Activated CD4-positive, alpha-beta T cell treated with anti-CD3 and anti-CD28 coated beads, Interleukin-2, amount 50 U/mL, for 48 hours (primary cell): Measurements from ENCODE around the gene SPN.
"Not testable (repeated sequence)": the region's sequence is repeated elsewhere in the genome, so short reads cannot be mapped to it uniquely, and the experiment has no call there.

Experiments used
- DNase-seq, 2 experiments: peaks; one replicate each; pipeline ENCODE4 v3.0.0-alpha.2; 2020

SPN gene

GRCh38 chr16:29678691-29679267, 15.7 kb downstream of the SPN start, which contains the start of gene QPRT:
Gene QPRT (plus strand): TSS chr16:29679180. CDS start chr16:29679198, 18 bp downstream.
- DNase-seq: no peak

DNA sequence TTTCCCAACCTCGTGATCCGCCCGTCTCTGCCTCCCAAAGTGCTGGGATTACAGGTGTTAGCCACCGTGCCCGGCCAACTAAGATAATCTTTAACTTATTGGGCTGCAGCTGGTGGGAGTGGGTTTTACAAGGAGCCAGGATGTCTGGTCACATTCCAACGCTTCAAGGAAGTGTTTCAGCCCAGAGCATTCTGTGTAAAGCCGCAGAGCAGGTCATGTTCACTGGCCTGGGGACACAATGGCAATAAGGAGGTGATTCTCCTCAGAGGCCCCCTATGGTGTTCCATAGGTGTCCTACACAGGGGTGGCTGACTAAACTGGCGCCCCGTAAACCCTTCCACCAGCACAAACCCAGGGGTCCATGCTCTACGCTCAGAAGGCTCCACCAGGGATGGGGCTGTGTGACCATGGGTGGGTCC, 17.1 kb downstream of the SPN start:
- no peak for DNase-seq

DNA sequence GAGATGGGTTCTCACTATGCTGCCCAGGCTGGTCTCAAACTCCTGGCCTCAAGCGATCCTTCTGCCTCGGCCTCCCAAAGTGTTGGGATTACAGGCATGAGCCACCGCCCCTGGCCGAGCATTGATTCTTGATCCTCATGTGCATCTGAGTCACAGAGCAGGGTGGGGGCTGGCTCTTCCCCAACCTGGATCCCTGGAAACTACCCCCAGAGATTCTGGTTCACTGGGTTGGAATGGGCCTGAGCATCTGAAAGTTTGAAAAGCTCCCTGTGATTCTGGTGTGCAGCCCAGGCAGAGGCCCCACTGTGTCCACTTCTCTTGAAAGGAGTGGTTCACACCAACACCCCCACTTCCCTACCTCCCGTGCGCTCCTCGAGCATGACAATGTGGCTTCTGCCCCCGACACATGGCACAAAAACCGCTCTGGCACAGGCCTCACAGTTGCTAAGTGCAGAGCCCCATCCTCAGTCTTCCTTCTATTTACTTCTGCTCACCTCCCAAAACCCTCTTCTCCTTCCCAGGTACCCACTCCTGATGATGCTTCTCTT, 20.6 kb downstream of the SPN start:
- DNase-seq: no peak

DNA sequence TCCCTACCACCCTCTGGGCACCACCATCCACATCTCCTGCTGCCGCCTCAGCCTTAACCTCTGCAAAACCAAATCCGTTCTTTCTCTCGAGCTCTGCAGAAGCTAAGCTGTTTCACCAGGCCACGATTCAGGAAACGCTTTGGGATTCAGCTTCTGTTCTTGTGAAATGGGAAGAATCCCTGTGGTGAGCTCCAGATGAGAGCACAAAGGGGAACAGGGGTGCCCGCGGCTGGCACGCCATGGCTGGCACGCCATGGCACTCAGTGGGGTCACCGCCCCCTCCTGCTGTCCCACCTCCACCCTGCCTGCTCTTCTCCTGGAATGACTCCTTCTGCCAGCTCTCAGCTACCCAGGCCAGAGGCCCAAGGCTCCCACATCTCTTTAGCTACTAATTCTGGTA, 21.6 kb downstream of the SPN start:
- DNase-seq: no peak

DNA sequence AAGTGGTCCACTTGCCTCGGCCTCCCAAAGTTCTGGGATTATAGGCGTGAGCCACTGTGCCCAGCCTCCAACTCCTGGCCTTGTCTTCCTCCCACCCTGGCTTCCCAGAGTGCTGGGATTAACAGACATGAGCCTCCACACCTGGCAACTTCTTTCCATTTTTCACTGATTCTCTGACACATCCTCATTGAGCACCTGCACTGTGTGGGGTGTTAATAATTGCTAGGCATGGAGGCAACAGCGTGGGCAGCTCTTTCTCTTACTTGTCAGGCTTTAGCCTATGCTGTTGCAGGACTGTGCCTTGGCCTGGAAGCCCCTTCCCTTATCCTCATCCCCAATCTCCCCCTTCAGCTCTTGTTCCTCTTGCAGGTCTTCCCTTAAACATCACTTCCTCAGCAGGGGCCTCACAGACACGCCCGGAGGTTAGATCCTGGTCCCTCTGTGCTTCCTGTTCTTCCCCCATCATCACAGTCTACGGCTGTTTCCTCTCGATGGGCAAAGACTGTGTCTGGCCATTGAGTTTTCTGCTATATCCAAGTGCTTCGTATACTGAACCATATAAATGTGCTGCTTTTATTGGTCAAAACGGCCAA, 23.8 kb downstream of the SPN start:
- DNase-seq: no peak

DNA sequence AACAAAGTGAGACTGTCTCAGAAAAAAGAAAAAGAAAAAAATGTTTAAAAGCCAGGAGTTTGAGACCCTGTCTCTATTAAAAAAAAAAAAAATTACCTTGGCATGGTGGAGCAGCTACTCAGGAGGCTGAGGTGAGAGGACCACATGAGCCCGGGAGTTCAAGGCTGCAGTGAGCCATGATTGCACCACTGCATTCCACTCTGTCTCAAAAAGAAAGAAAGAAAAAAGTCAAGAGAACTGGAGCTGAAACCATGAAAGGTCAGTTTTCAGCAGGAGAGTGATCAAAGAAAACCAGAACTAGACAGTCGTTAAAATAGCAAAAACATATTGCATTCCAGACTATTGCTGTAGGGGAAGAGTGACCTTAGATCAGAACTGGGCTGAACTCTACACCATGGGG, 24.7 kb downstream of the SPN start:
- no peak for DNase-seq

GRCh38 chr16:29688172-29688571, 25.1 kb downstream of the SPN start:
- no peak for DNase-seq

GRCh38 chr16:29689490-29690351, 26.7 kb downstream of the SPN start:
- DNase-seq: not testable (repeated sequence)

DNA sequence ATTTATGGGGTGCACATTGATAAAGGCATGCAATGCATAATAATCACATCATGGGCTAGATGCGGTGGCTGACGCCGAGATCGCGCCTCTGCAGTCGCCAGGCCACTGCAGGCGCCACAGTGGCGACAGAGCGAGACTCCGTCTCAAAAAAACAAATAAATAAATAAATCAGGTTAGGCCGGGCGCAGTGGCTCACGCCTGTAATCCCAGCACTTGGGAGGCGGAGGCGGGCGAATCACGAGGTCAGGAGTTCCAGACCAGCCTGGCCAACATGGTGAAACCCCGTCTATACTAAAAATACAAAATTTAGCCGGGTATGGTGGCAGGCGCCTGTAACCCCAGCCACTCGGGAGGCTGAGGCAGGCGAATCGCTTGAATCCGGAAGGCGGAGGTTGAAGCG, 29.6 kb downstream of the SPN start:
- not testable (repeated sequence) for DNase-seq

DNA sequence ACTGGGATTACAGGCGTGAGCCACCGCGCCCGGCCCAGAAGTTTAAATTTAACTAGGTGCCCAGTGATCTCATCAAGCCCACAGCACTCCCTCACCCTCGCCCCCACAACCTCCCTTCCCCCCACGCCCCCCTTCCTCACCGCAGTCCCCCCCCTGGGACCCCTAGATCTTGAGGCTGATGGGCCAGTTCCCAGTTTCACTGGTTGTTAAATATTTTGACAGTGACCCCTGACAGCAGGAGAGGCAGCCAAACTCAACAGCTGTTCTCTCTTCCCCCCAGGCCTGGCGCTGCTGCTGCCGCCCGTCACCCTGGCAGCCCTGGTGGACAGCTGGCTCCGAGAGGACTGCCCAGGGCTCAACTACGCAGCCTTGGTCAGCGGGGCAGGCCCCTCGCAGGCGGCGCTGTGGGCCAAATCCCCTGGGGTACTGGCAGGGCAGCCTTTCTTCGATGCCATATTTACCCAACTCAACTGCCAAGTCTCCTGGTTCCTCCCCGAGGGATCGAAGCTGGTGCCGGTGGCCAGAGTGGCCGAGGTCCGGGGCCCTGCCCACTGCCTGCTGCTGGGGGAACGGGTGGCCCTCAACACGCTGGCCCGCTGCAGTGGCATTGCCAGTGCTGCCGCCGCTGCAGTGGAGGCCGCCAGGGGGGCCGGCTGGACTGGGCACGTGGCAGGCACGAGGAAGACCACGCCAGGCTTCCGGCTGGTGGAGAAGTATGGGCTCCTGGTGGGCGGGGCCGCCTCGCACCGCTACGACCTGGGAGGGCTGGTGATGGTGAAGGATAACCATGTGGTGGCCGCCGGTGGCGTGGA, 31.5 kb downstream of the SPN start:
- no peak for DNase-seq

GRCh38 chr16:29695675-29696074, 32.6 kb downstream of the SPN start:
- DNase-seq: not testable (repeated sequence)

GRCh38 chr16:29696881-29697331, 33.9 kb downstream of the SPN start:
- no peak for DNase-seq

DNA sequence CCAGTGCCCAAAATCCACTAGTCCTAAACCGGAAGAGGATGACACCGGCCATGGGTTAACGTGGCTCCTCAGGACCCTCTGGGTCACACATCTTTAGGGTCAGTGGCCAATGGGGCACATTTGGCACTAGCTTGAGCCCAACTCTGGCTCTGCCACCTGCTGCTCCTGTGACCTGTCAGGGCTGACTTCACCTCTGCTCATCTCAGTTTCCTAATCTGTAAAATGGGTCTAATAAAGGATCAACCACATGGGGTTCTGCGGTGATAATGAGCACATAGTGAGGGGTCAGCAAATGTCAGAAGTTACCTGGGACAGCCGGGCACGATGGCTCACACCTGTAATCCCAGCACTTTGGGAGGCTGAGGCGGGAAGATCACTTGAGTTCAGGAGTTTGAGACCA, 34.3 kb downstream of the SPN start:
- no peak for DNase-seq

- DNase-seq: no peak
Measured at GRCh38 chr16:29698042-29698441, 35.0 kb downstream of the SPN start.

GRCh38 chr16:29698484-29699323, 35.7 kb downstream of the SPN start:
- no peak for DNase-seq

- no peak for DNase-seq
Measured at GRCh38 chr16:29699324-29700219, 36.5 kb downstream of the SPN start.

GRCh38 chr16:29700253-29700987, 37.4 kb downstream of the SPN start:
- peak; percentile 76 to 80 for DNase-seq

- no peak for DNase-seq
Measured at GRCh38 chr16:29701214-29701555, 38.1 kb downstream of the SPN start.

- peak in 1 of 2 experiments; percentile 9 for DNase-seq
Measured at GRCh38 chr16:29702269-29702668, 39.2 kb downstream of the SPN start.

- no peak for DNase-seq
Measured at GRCh38 chr16:29705030-29705429, 42.0 kb downstream of the SPN start.
